H1 (cell line): ENCODE results near the gene RETNLB. TPM values are rescaled to one million over a fixed set of nuclear protein-coding genes. Genes with fewer than 3 reads are reported as not detected.

Experiments
- BACH1 ChIP-seq: IDR thresholded peaks from 2 replicates; pipeline ENCODE4 v1.6.1; 2012; ENCODE audit warnings: low read length, improper control_type of control experiment
- CHD7 ChIP-seq: fragments of 300-600 bp; sonication (generic); IDR thresholded peaks from 2 replicates; pipeline ENCODE4 v1.7.1; 2012; ENCODE audit warnings: low read length, moderate library complexity, mild to moderate bottlenecking, inconsistent platforms; ENCODE audit not compliant: insufficient replicate concordance
- CREB1 ChIP-seq: IDR thresholded peaks from 2 replicates; pipeline ENCODE4 v1.6.1; 2012; ENCODE audit warnings: inconsistent platforms
- CTBP2 ChIP-seq: IDR thresholded peaks from 2 replicates; pipeline ENCODE4 v1.7.0; 2011; ENCODE audit warnings: borderline replicate concordance, mild to moderate bottlenecking, moderate library complexity, mixed read lengths, low read length; ENCODE audit not compliant: insufficient read depth, insufficient read length
- EZH2 ChIP-seq: fragments of 200-600 bp; sonication (generic); IDR thresholded peaks from 2 replicates; pipeline ENCODE4 v1.7.1; 2012; ENCODE audit warnings: low read depth, mild to moderate bottlenecking, moderate library complexity, low read length, inconsistent platforms; ENCODE audit not compliant: severe bottlenecking
- JUN ChIP-seq: IDR thresholded peaks from 2 replicates; pipeline ENCODE4 v1.6.1; 2011; ENCODE audit warnings: low read depth, mild to moderate bottlenecking, improper control_type of control experiment, low read length
- MAX ChIP-seq: IDR thresholded peaks from 2 replicates; pipeline ENCODE4 v1.6.1; 2012; ENCODE audit warnings: inconsistent platforms
- NANOG ChIP-seq: IDR thresholded peaks from 2 replicates; pipeline ENCODE4 v1.6.1; 2011; ENCODE audit warnings: low read length, low read depth, mild to moderate bottlenecking, inconsistent platforms; ENCODE audit not compliant: insufficient read depth, poor library complexity, severe bottlenecking
- SP2 ChIP-seq: IDR thresholded peaks from 2 replicates; pipeline ENCODE4 v1.6.1; 2012; ENCODE audit warnings: mild to moderate bottlenecking, low read length, inconsistent platforms
- TCF12 ChIP-seq: IDR thresholded peaks from 2 replicates; pipeline ENCODE4 v1.6.1; 2011; ENCODE audit warnings: low read depth, mild to moderate bottlenecking, low read length
- polyA plus RNA-seq, 7 experiments: library from polyadenylated mRNA; depleted of rRNA in 3 of 7; stranded (reverse) in 5 of 7; unstranded in 2 of 7; fragments of >200 nt in 5 of 7; fragments of 200-250 nt in 2 of 7; gene quantifications; 1 replicate in 5 of 7; 2 replicates in 1 of 7; 4 replicates in 1 of 7; pipeline versions ENCODE4 v1.2.1 to v1.2.3, GENCODE V29; 2011 to 2013; ENCODE audit warnings: missing spikeins in 2 of 7, mixed read lengths in 2 of 7
- total RNA-seq: library from RNA; stranded (reverse); fragmentation: NEBNext Ultra II Directional; extraction: Animal tissue kit (Norgen Biotek cat#: 25700); gene quantifications from 2 replicates; pipeline ENCODE4 v1.2.1, GENCODE V29; 2021

RETNLB gene
- total and polyA plus RNA-seq, 2 of the 8 experiments (the other 6 are each of a cell fraction or from before 2014, with no cell fraction given): not detected

DNA sequence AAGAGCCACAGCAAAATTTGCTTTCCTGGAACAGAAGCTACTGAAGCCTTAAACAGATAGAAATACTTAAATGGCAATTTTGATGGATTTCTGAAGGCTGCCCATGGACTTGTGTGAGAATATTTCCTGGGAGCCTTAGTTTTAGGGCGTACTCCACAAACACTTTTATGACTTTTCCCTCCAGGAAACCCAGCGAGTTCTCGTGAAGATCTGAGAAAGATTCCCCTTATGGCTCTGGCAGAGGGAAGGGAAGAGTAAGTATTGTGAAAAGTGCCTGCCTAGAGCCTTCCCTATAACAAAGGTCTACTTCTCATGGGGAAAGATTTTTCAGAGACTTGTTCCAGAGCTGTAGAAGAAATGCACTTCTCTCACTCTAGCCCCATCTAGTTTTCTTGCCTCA lies 34.3 kb upstream of the RETNLB start (continued):
- no peak for TF ChIP-seq CHD7
- no peak for TF ChIP-seq NANOG
- TF ChIP-seq MAX: no peak
- no peak for TF ChIP-seq CTBP2
- TF ChIP-seq TCF12: no peak
- TF ChIP-seq JUN: no peak
- TF ChIP-seq EZH2: no peak
- no peak for TF ChIP-seq BACH1
- TF ChIP-seq CREB1: no peak
- no peak for TF ChIP-seq SP2
- TF ChIP-seq, all 59 proteins: peak for 0
